Trophoblast cell (in vitro differentiated cells and primary cell): ENCODE measurements around the gene GRB2.

Experiments used
- DNase-seq, 2 donors: peaks; one replicate each; pipeline ENCODE4 v3.0.0-alpha.2; 2016
- H2AFZ ChIP-seq: 2 replicates; pipeline ENCODE4 v1.6.1; 2013; ENCODE audit warnings: low read length, moderate library complexity, mild to moderate bottlenecking; ENCODE audit not compliant: insufficient read depth, poor library complexity
- H2AK5ac ChIP-seq: 2 replicates; pipeline ENCODE4 v1.6.1; 2013; ENCODE audit warnings: mild to moderate bottlenecking, low read length
- H2BK120ac ChIP-seq: 2 replicates; pipeline ENCODE4 v1.6.1; 2013; ENCODE audit warnings: low read length, mild to moderate bottlenecking, moderate library complexity; ENCODE audit not compliant: insufficient read depth, poor library complexity
- H2BK12ac ChIP-seq: 2 replicates; pipeline ENCODE4 v1.6.1; 2013; ENCODE audit warnings: mild to moderate bottlenecking, low read length, moderate library complexity
- H2BK5ac ChIP-seq: 2 replicates; pipeline ENCODE4 v1.6.1; 2013; ENCODE audit warnings: low read length, low read depth, moderate library complexity, mild to moderate bottlenecking; ENCODE audit not compliant: poor library complexity
- H3K14ac ChIP-seq: 2 replicates; pipeline ENCODE4 v1.6.1; 2013; ENCODE audit warnings: mild to moderate bottlenecking, low read length
- H3K18ac ChIP-seq: 2 replicates; pipeline ENCODE4 v1.6.1; 2013; ENCODE audit warnings: mild to moderate bottlenecking, low read length
- H3K23ac ChIP-seq: 2 replicates; pipeline ENCODE4 v1.6.1; 2013; ENCODE audit warnings: low read length
- H3K27ac ChIP-seq: 2 replicates; pipeline ENCODE4 v1.5.1; 2013; ENCODE audit warnings: low read depth, mild to moderate bottlenecking, inconsistent platforms, low read length, moderate library complexity
- H3K27me3 ChIP-seq: 2 replicates; pipeline ENCODE4 v1.6.1; 2013; ENCODE audit warnings: inconsistent platforms, mild to moderate bottlenecking, low read length, moderate library complexity; ENCODE audit not compliant: insufficient read depth
- H3K36me3 ChIP-seq, 2 experiments: 1 replicate in 1 of 2; 2 replicates in 1 of 2; pipeline ENCODE4 v1.6.1; 2013; ENCODE audit warnings: low read length in 2 of 2, mild to moderate bottlenecking in 2 of 2, moderate library complexity in 1 of 2; ENCODE audit not compliant: insufficient read depth in 2 of 2, control insufficient read depth in 1 of 2
- H3K4ac ChIP-seq: 2 replicates; pipeline ENCODE4 v1.6.1; 2013; ENCODE audit warnings: low read depth, mild to moderate bottlenecking, low read length, moderate library complexity
- H3K4me1 ChIP-seq, 2 experiments: 1 replicate in 1 of 2; 2 replicates in 1 of 2; pipeline ENCODE4 v1.6.1; 2013; ENCODE audit warnings: low read length in 2 of 2, mild to moderate bottlenecking in 2 of 2, moderate library complexity in 1 of 2; ENCODE audit not compliant: insufficient read depth in 2 of 2, control insufficient read depth in 1 of 2
- H3K4me2 ChIP-seq: 2 replicates; pipeline ENCODE4 v1.6.1; 2013; ENCODE audit warnings: inconsistent platforms, mild to moderate bottlenecking, low read length, moderate library complexity
- H3K4me3 ChIP-seq: 2 replicates; pipeline ENCODE4 v1.5.1; 2013; ENCODE audit warnings: mild to moderate bottlenecking, low read depth, low read length, inconsistent platforms
- H3K79me1 ChIP-seq: one replicate; pipeline ENCODE4 v1.6.1; 2013; ENCODE audit warnings: low read length
- H3K79me2 ChIP-seq: 2 replicates; pipeline ENCODE4 v1.6.1; 2013; ENCODE audit warnings: low read length, mild to moderate bottlenecking; ENCODE audit not compliant: control insufficient read depth, insufficient read depth, poor library complexity
- H3K9ac ChIP-seq: 2 replicates; pipeline ENCODE4 v1.6.1; 2013; ENCODE audit warnings: mild to moderate bottlenecking, low read length
- H3K9me3 ChIP-seq: 2 replicates; pipeline ENCODE4 v1.6.1; 2013; ENCODE audit warnings: low read depth, mild to moderate bottlenecking, control low read depth, inconsistent platforms, low read length; ENCODE audit not compliant: insufficient read depth
- H4K12ac ChIP-seq: 2 replicates; pipeline ENCODE4 v1.6.1; 2013; ENCODE audit warnings: low read depth, mild to moderate bottlenecking, low read length, moderate library complexity
- H4K8ac ChIP-seq: 2 replicates; pipeline ENCODE4 v1.6.1; 2013; ENCODE audit warnings: low read depth, mild to moderate bottlenecking, low read length, moderate library complexity
- H4K91ac ChIP-seq: one replicate; pipeline ENCODE4 v1.6.1; 2013; ENCODE audit warnings: low read depth, mild to moderate bottlenecking, low read length, moderate library complexity
- WGBS: extraction: QIAGEN DNeasy Blood & Tissue Kit; methylation state at CpG from one replicate; pipeline ENCODE4 v1.1.7; 2013; ENCODE audit warnings: missing lambda C conversion rate; ENCODE audit not compliant: insufficient read length, insufficient coverage; ENCODE audit errors: extremely low coverage; 5-methylcytosine and 5-hydroxymethylcytosine counted together

Gene GRB2

GRCh38 chr17:75396025-75396424, 9.5 kb downstream of the GRB2 start:
- Histone ChIP-seq H3K14ac (no peak overlapping the region), H3K79me1 (peaks cover 8% of the 10 kb centered on the region), H2AK5ac (no peak overlapping the region), H3K4me3 (no peak overlapping the region), H3K79me2 (peaks cover 26% of the 10 kb centered on the region), H3K27me3 (no peaks in the 10 kb centered on the region), H2BK12ac (no peak overlapping the region), H3K36me3 (no peaks in the 10 kb centered on the region), H3K27ac (no peak overlapping the region), H2BK5ac (no peak overlapping the region), H3K18ac (no peak overlapping the region), H2BK120ac (no peak overlapping the region), H2AFZ (no peak overlapping the region), H3K23ac (no peak overlapping the region), H4K8ac (no peak overlapping the region), H3K4ac (peak overlapping the region; percentile 94), H4K91ac (no peak overlapping the region), H3K4me1 (peaks cover 0 to 8% of the 10 kb centered on the region in 2 experiments), H4K12ac (peak overlapping the region; percentile 80), H3K9me3 (no peaks in the 10 kb centered on the region), H3K4me2 (no peak overlapping the region), H3K9ac (no peak overlapping the region)
- no peak for DNase-seq
- WGBS, result no CpG with 5 or more reads among the region's 6 CpGs

- Histone ChIP-seq H3K4me1 (peaks cover 0 to 2% of the 10 kb centered on the region in 2 experiments), H3K9me3 (no peaks in the 10 kb centered on the region), H2BK12ac (no peak overlapping the region), H3K27me3 (no peaks in the 10 kb centered on the region), H3K79me2 (peaks cover 20% of the 10 kb centered on the region), H3K79me1 (peaks cover 8% of the 10 kb centered on the region), H3K23ac (no peak overlapping the region), H3K9ac (peak overlapping the region; percentile 50), H2BK120ac (no peak overlapping the region), H4K8ac (peak overlapping the region; percentile 81), H3K18ac (peak overlapping the region; percentile 57), H4K12ac (peak overlapping the region; percentile 60), H3K4me2 (peak overlapping the region; percentile 63), H3K4me3 (peak overlapping the region; percentile 71), H2AFZ (peak overlapping the region; percentile 25), H3K14ac (peak overlapping the region; percentile 77), H3K27ac (peak overlapping the region; percentile 54), H3K4ac (peak overlapping the region; percentile 39), H2BK5ac (no peak overlapping the region), H3K36me3 (no peaks in the 10 kb centered on the region), H2AK5ac (no peak overlapping the region), H4K91ac (peak overlapping the region; percentile 27)
- WGBS, result no CpG with 5 or more reads among the region's 9 CpGs
- no peak for DNase-seq
Observed at GRCh38 chr17:75394332-75394918, 11.1 kb downstream of the GRB2 start.

- peak overlapping the region; percentile 85 for H2BK5ac ChIP-seq
- H3K4ac ChIP-seq, result peak overlapping the region; percentile 39
- H3K4me1 ChIP-seq, result peaks cover 0 to 2% of the 10 kb centered on the region in 2 experiments
- H3K4me2 ChIP-seq, result peak overlapping the region; percentile 63
- peak overlapping the region; percentile 54 for H3K27ac ChIP-seq
- WGBS, result no CpG with 5 or more reads among the region's 28 CpGs
- H3K4me3 ChIP-seq, result peak overlapping the region; percentile 75
- H4K8ac ChIP-seq, result peak overlapping the region; percentile 81
- H3K79me1 ChIP-seq, result peaks cover 8% of the 10 kb centered on the region
- H3K9ac ChIP-seq, result peak overlapping the region; percentile 50
- H2AK5ac ChIP-seq, result peak overlapping the region; percentile 41
- H2BK12ac ChIP-seq, result no peak overlapping the region
- peak overlapping the region; percentile 26 for H2BK120ac ChIP-seq
- no peaks in the 10 kb centered on the region for H3K27me3 ChIP-seq
- DNase-seq, result peak; percentile 93
- H2AFZ ChIP-seq, result peak overlapping the region; percentile 87
- no peaks in the 10 kb centered on the region for H3K9me3 ChIP-seq
- peak overlapping the region; percentile 93 for H3K14ac ChIP-seq
- peak overlapping the region; percentile 60 for H4K12ac ChIP-seq
- H3K18ac ChIP-seq, result peak overlapping the region; percentile 70
- no peak overlapping the region for H3K23ac ChIP-seq
- H3K36me3 ChIP-seq, result no peaks in the 10 kb centered on the region
- H3K79me2 ChIP-seq, result peaks cover 17% of the 10 kb centered on the region
- peak overlapping the region; percentile 59 for H4K91ac ChIP-seq
Observed at GRCh38 chr17:75393523-75394331, 11.8 kb downstream of the GRB2 start.

- H2BK12ac ChIP-seq, result no peak overlapping the region
- H3K79me1 ChIP-seq, result peaks cover 8% of the 10 kb centered on the region
- H2BK5ac ChIP-seq, result no peak overlapping the region
- peaks cover 14% of the 10 kb centered on the region for H3K79me2 ChIP-seq
- WGBS, result no CpG with 5 or more reads among the region's 3 CpGs
- H3K4me2 ChIP-seq, result peak overlapping the region; percentile 32
- H3K23ac ChIP-seq, result no peak overlapping the region
- H3K14ac ChIP-seq, result no peak overlapping the region
- H3K27me3 ChIP-seq, result no peaks in the 10 kb centered on the region
- H2AFZ ChIP-seq, result no peak overlapping the region
- peaks cover 0 to 2% of the 10 kb centered on the region in 2 experiments for H3K4me1 ChIP-seq
- no peak overlapping the region for H4K12ac ChIP-seq
- H3K9ac ChIP-seq, result no peak overlapping the region
- H3K9me3 ChIP-seq, result no peaks in the 10 kb centered on the region
- no peak overlapping the region for H2BK120ac ChIP-seq
- H2AK5ac ChIP-seq, result no peak overlapping the region
- H3K18ac ChIP-seq, result no peak overlapping the region
- DNase-seq, result peak in 1 of 2 donors; percentile 28
- peaks cover 0 to 1% of the 10 kb centered on the region in 2 experiments for H3K36me3 ChIP-seq
- H3K4ac ChIP-seq, result no peak overlapping the region
- H3K4me3 ChIP-seq, result no peak overlapping the region
- no peak overlapping the region for H3K27ac ChIP-seq
- no peak overlapping the region for H4K8ac ChIP-seq
- H4K91ac ChIP-seq, result no peak overlapping the region
Observed at GRCh38 chr17:75392559-75392958, 12.9 kb downstream of the GRB2 start.
